DOHH2 (cell line): Measurements from ENCODE around the gene SLC17A4.

Experiments used
- H3F3A ChIP-seq: fragments of 200-600 bp; sonication (generic), shearing (Covaris generic); 2 replicates; pipeline ENCODE4 v1.6.0; 2016; ENCODE audit warnings: antibody characterized with exemption, mild to moderate bottlenecking; ENCODE audit not compliant: control insufficient read depth, insufficient read depth
- H3K27ac ChIP-seq: fragments of 200-600 bp; sonication (generic); 2 replicates; pipeline ENCODE4 v1.5.1; 2014; ENCODE audit warnings: low read depth, mild to moderate bottlenecking, low read length, moderate library complexity
- H3K27me3 ChIP-seq: fragments of 200-600 bp; sonication (generic); 2 replicates; pipeline ENCODE4 v1.6.1; 2014; ENCODE audit warnings: mild to moderate bottlenecking, low read length, mixed read lengths; ENCODE audit not compliant: control insufficient read depth
- H3K36me3 ChIP-seq: fragments of 200-600 bp; sonication (generic); 2 replicates; pipeline ENCODE4 v1.6.1; 2014; ENCODE audit warnings: mild to moderate bottlenecking, low read length, moderate library complexity, mixed read lengths; ENCODE audit not compliant: control insufficient read depth
- H3K4me1 ChIP-seq: fragments of 200-600 bp; sonication (generic); 2 replicates; pipeline ENCODE4 v1.6.1; 2014; ENCODE audit warnings: mild to moderate bottlenecking, low read length, mixed read lengths; ENCODE audit not compliant: control insufficient read depth
- H3K4me2 ChIP-seq: fragments of 200-600 bp; sonication (generic); 2 replicates; pipeline ENCODE4 v1.6.0; 2014; ENCODE audit warnings: mild to moderate bottlenecking, low read length, moderate library complexity
- H3K4me3 ChIP-seq: fragments of 200-600 bp; sonication (generic); 2 replicates; pipeline ENCODE4 v1.5.1; 2014; ENCODE audit warnings: mild to moderate bottlenecking, low read length, mixed read lengths
- H3K79me2 ChIP-seq: fragments of 200-600 bp; sonication (generic); 2 replicates; pipeline ENCODE4 v1.6.1; 2014; ENCODE audit warnings: mild to moderate bottlenecking, low read length, mixed read lengths; ENCODE audit not compliant: control insufficient read depth
- H3K9me2 ChIP-seq: fragments of 200-600 bp; sonication (generic); replicated peaks from 2 replicates; pipeline ENCODE4 v1.6.1; 2014; ENCODE audit warnings: mild to moderate bottlenecking, low read length, mixed read lengths; ENCODE audit not compliant: control insufficient read depth
- H3K9me3 ChIP-seq: fragments of 200-600 bp; sonication (generic); 2 replicates; pipeline ENCODE4 v1.6.1; 2014; ENCODE audit warnings: antibody characterized with exemption, low read length, mixed read lengths; ENCODE audit not compliant: control insufficient read depth, insufficient read depth
- H4K20me1 ChIP-seq: fragments of 200-600 bp; sonication (generic); 2 replicates; pipeline ENCODE4 v1.6.0; 2014; ENCODE audit warnings: low read depth, mild to moderate bottlenecking, antibody characterized with exemption, low read length, moderate library complexity; ENCODE audit not compliant: control insufficient read depth, insufficient read depth
- EZH2phosphoT487 ChIP-seq: fragments of 200-600 bp; sonication (generic); IDR thresholded peaks from 2 replicates; pipeline ENCODE4 v1.6.1; 2017; ENCODE audit warnings: borderline replicate concordance, mild to moderate bottlenecking, antibody characterized with exemption, low read length, moderate library complexity, mixed read lengths
- TF ChIP-seq, protein P1 (sequence below): fragments of 200-600 bp; sonication (generic); IDR thresholded peaks from one replicate; pipeline ENCODE4 v1.5.1; 2014; ENCODE audit warnings: antibody characterized with exemption, mild to moderate bottlenecking, low read depth, low read length; ENCODE audit not compliant: poor library complexity, severe bottlenecking

Gene SLC17A4

DNA sequence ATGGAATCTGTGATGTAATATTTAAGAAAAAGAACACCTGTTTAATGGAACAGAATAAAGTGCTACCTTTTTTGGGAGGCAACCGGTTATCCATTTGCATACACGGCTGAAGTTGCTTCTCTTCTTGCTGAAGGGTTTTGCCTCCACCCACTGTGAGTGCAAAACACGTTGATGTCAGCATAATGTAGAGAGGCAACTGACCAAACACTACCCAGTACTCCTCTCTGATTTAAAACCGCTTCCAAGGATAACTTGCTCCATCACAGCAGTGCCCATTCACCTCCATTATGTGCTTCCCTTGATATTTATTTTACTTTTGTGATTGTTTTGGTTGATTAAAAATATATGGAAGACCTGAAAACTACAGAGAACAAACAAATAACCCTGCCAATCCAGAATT lies 75.9 kb downstream of the SLC17A4 start:
- TF ChIP-seq, protein P1, sequence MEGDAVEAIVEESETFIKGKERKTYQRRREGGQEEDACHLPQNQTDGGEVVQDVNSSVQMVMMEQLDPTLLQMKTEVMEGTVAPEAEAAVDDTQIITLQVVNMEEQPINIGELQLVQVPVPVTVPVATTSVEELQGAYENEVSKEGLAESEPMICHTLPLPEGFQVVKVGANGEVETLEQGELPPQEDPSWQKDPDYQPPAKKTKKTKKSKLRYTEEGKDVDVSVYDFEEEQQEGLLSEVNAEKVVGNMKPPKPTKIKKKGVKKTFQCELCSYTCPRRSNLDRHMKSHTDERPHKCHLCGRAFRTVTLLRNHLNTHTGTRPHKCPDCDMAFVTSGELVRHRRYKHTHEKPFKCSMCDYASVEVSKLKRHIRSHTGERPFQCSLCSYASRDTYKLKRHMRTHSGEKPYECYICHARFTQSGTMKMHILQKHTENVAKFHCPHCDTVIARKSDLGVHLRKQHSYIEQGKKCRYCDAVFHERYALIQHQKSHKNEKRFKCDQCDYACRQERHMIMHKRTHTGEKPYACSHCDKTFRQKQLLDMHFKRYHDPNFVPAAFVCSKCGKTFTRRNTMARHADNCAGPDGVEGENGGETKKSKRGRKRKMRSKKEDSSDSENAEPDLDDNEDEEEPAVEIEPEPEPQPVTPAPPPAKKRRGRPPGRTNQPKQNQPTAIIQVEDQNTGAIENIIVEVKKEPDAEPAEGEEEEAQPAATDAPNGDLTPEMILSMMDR: no peak
- TF ChIP-seq EZH2phosphoT487: no peak
- Histone ChIP-seq H3K79me2 (no peaks in the 10 kb centered on the region), H3K4me2 (no peak overlapping the region), H3K9me3 (no peaks in the 10 kb centered on the region), H3K36me3 (no peaks in the 10 kb centered on the region), H3K9me2 (no peaks in the 10 kb centered on the region), H3F3A (no peaks in the 10 kb centered on the region), H3K4me1 (no peaks in the 10 kb centered on the region), H4K20me1 (no peaks in the 10 kb centered on the region), H3K4me3 (no peak overlapping the region), H3K27ac (no peak overlapping the region), H3K27me3 (peaks cover 14% of the 10 kb centered on the region; the same call in 1 of the 2 replicates)
